ENCODE results near the gene TFPT. TPM values are rescaled to one million over a fixed set of nuclear protein-coding genes. Genes with fewer than 3 reads are reported as not detected.

The TFPT gene
- total and polyA plus RNA-seq, 2 of the 13 experiments (the other 11 are each of a cell fraction or from before 2014, with no cell fraction given): 8.4 to 10.7 TPM

DNA sequence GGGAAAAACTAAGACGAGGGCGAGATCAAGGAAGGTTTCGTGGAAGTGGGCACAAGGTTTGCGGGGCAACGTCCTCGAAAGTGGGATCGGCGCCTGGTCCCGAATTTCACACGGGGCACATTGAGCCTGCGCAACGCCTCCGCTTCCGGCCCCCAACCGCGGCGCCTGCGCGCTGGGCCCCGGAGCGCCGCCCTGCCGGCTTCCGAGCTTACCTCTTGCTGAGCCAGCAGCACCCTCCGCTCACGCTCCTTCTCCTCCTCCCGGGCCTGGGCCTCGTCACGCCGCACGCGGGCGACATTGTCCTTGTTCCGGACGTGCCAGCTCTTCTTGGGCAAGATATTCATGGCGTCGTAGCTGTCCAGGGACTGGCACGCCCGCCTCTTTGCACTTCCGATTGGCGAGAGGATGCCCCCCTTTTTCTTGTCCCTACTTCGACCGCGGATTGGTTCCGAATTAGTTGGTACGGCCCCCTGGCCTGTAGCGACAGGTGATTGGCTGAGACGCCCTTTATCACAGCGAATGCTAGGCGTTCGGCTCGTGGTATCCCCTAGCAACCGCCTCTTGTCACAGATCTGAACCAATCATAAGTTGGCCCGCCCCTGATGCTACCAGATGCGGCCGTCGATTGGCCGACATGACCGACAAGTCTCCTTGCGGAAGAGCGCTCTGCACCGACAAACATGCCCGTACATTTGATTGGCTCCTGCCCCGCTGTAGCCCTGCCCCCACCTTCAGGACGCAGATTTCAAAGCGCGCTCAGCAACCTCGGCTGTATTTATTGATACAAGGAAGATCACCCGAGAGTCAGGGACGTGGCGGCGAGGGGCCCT is 44.1 kb upstream of the TFPT start, which contains the start of gene LENG1 (continued):
- TF ChIP-seq EED (CRISPR knock-in tag; IDR thresholded peaks at IDR 0.05) (peak; percentile 21; the same call in 1 of the 2 replicates), TFDP1 (CRISPR knock-in tag; IDR thresholded peaks at IDR 0.05; ENCODE audit: borderline replicate concordance) (peak; percentile 75; the same call in 1 of the 2 replicates), YEATS4 (CRISPR knock-in tag; IDR thresholded peaks at IDR 0.05; ENCODE audit: borderline replicate concordance) (peak; percentile 84), FOXK2 (IDR thresholded peaks at IDR 0.05) (peak; percentile 47; the same call in 1 of the 2 replicates), TBX3 (IDR thresholded peaks at IDR 0.05; ENCODE audit: borderline replicate concordance) (peak; percentile 57; the same call in 1 of the 2 replicates), ZKSCAN8 (CRISPR knock-in tag; IDR thresholded peaks at IDR 0.05; ENCODE audit: borderline replicate concordance) (0 out of 2 replicates have a peak, but pooled peaks have one; percentile 4), TOPORS (CRISPR knock-in tag; IDR thresholded peaks at IDR 0.05) (0 out of 2 replicates have a peak, but pooled peaks have one; percentile 41), ONECUT2 (CRISPR knock-in tag; IDR thresholded peaks at IDR 0.05) (no peak), ZNF766 (CRISPR knock-in tag; IDR thresholded peaks at IDR 0.05; ENCODE audit: borderline replicate concordance) (no peak), EZH2 (conservative IDR thresholded peaks at IDR 0.05; ENCODE audit: low read depth, low read length) (no peak), SMYD3 (CRISPR knock-in tag; IDR thresholded peaks at IDR 0.05) (peak; percentile 83; the same call in 1 of the 2 replicates), HOXA3 (CRISPR knock-in tag; IDR thresholded peaks at IDR 0.05) (no peak; the same call in 1 of the 2 replicates), ZNF121 (CRISPR knock-in tag; IDR thresholded peaks at IDR 0.05) (peak; percentile 80; the same call in 1 of the 2 replicates), FOXA1 (IDR thresholded peaks at IDR 0.05) (no peak), FOXA1 (CRISPR knock-in tag; IDR thresholded peaks at IDR 0.05) (peak; percentile 47; the same call in 1 of the 2 replicates), MAFG (CRISPR knock-in tag; IDR thresholded peaks at IDR 0.05) (no peak), U2AF2 (IDR thresholded peaks at IDR 0.05; ENCODE audit: low read depth, low read length) (peak; percentile 98), EEA1 (CRISPR knock-in tag; IDR thresholded peaks at IDR 0.05; ENCODE audit: borderline replicate concordance) (no peak), RXRA (CRISPR knock-in tag; IDR thresholded peaks at IDR 0.05) (no peak), ZMYM2 (CRISPR knock-in tag; IDR thresholded peaks at IDR 0.05) (0 out of 2 replicates have a peak, but pooled peaks have one; percentile 17), SIN3A (IDR thresholded peaks at IDR 0.05; ENCODE audit: borderline replicate concordance, low read depth, low read length) (peak; percentile 98), ZSCAN12 (CRISPR knock-in tag; IDR thresholded peaks at IDR 0.05) (no peak), RNF2 (conservative IDR thresholded peaks at IDR 0.05; ENCODE audit: low read depth) (peak; percentile 72; the same call in 1 of the 2 replicates), ZBTB34 (CRISPR knock-in tag; IDR thresholded peaks at IDR 0.05) (0 out of 2 replicates have a peak, but pooled peaks have one; percentile 7), CBX5 (CRISPR knock-in tag; IDR thresholded peaks at IDR 0.05; ENCODE audit: borderline replicate concordance) (peak; percentile 78)
- TF ChIP-seq, protein P1, sequence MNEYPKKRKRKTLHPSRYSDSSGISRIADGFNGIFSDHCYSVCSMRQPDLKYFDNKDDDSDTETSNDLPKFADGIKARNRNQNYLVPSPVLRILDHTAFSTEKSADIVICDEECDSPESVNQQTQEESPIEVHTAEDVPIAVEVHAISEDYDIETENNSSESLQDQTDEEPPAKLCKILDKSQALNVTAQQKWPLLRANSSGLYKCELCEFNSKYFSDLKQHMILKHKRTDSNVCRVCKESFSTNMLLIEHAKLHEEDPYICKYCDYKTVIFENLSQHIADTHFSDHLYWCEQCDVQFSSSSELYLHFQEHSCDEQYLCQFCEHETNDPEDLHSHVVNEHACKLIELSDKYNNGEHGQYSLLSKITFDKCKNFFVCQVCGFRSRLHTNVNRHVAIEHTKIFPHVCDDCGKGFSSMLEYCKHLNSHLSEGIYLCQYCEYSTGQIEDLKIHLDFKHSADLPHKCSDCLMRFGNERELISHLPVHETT (CRISPR knock-in tag; conservative IDR thresholded peaks at IDR 0.05): peak; percentile 67; the same call in 1 of the 2 replicates
